H1 (cell line): ENCODE results near the gene FGFBP3. TPM values are rescaled to one million over a fixed set of nuclear protein-coding genes. Genes with fewer than 3 reads are reported as not detected.

Experiments
- CHD7 ChIP-seq: fragments of 300-600 bp; sonication (generic); IDR thresholded peaks from 2 replicates; pipeline ENCODE4 v1.7.1; 2012; ENCODE audit warnings: low read length, moderate library complexity, mild to moderate bottlenecking, inconsistent platforms; ENCODE audit not compliant: insufficient replicate concordance
- CTBP2 ChIP-seq: IDR thresholded peaks from 2 replicates; pipeline ENCODE4 v1.7.0; 2011; ENCODE audit warnings: borderline replicate concordance, mild to moderate bottlenecking, moderate library complexity, mixed read lengths, low read length; ENCODE audit not compliant: insufficient read depth, insufficient read length
- FOSL1 ChIP-seq: IDR thresholded peaks from 2 replicates; pipeline ENCODE4 v1.6.1; 2011; ENCODE audit warnings: mild to moderate bottlenecking, low read depth, low read length, moderate library complexity; ENCODE audit not compliant: insufficient read depth
- KDM4A ChIP-seq: IDR thresholded peaks from one replicate; pipeline ENCODE4 v1.7.1; 2012; ENCODE audit warnings: low read depth, mild to moderate bottlenecking, moderate library complexity, low read length, inconsistent platforms; ENCODE audit not compliant: severe bottlenecking
- PHF8 ChIP-seq: fragments of 200-600 bp; sonication (generic); conservative IDR thresholded peaks from 2 replicates; pipeline ENCODE4 v1.7.1; 2012; ENCODE audit warnings: low read depth, mild to moderate bottlenecking, inconsistent platforms, low read length, moderate library complexity
- POLR2A ChIP-seq, 2 experiments: IDR thresholded peaks; 1 replicate in 1 of 2; 2 replicates in 1 of 2; pipeline ENCODE4 v1.6.1; 2011; ENCODE audit warnings: low read depth in 2 of 2, low read length in 2 of 2, mild to moderate bottlenecking in 2 of 2; ENCODE audit errors: control extremely low read depth in 1 of 2
- RXRA ChIP-seq: IDR thresholded peaks from 2 replicates; pipeline ENCODE4 v1.6.1; 2011; ENCODE audit warnings: low read depth, mild to moderate bottlenecking, low read length, moderate library complexity; ENCODE audit not compliant: insufficient read depth
- TBP ChIP-seq: IDR thresholded peaks from 2 replicates; pipeline ENCODE4 v1.6.1; 2011; ENCODE audit warnings: low read depth, low read length, improper control_type of control experiment
- polyA plus RNA-seq, 7 experiments: library from polyadenylated mRNA; depleted of rRNA in 3 of 7; stranded (reverse) in 5 of 7; unstranded in 2 of 7; fragments of >200 nt in 5 of 7; fragments of 200-250 nt in 2 of 7; gene quantifications; 1 replicate in 5 of 7; 2 replicates in 1 of 7; 4 replicates in 1 of 7; pipeline versions ENCODE4 v1.2.1 to v1.2.3, GENCODE V29; 2011 to 2013; ENCODE audit warnings: missing spikeins in 2 of 7, mixed read lengths in 2 of 7
- total RNA-seq: library from RNA; stranded (reverse); fragmentation: NEBNext Ultra II Directional; extraction: Animal tissue kit (Norgen Biotek cat#: 25700); gene quantifications from 2 replicates; pipeline ENCODE4 v1.2.1, GENCODE V29; 2021
- TF ChIP-seq, protein P1 (sequence below): IDR thresholded peaks from 2 replicates; pipeline ENCODE4 v1.6.1; 2012; ENCODE audit warnings: inconsistent platforms

The FGFBP3 gene
- total and polyA plus RNA-seq, 2 of the 8 experiments (the other 6 are each of a cell fraction or from before 2014, with no cell fraction given) = 54.6 to 115 TPM

DNA sequence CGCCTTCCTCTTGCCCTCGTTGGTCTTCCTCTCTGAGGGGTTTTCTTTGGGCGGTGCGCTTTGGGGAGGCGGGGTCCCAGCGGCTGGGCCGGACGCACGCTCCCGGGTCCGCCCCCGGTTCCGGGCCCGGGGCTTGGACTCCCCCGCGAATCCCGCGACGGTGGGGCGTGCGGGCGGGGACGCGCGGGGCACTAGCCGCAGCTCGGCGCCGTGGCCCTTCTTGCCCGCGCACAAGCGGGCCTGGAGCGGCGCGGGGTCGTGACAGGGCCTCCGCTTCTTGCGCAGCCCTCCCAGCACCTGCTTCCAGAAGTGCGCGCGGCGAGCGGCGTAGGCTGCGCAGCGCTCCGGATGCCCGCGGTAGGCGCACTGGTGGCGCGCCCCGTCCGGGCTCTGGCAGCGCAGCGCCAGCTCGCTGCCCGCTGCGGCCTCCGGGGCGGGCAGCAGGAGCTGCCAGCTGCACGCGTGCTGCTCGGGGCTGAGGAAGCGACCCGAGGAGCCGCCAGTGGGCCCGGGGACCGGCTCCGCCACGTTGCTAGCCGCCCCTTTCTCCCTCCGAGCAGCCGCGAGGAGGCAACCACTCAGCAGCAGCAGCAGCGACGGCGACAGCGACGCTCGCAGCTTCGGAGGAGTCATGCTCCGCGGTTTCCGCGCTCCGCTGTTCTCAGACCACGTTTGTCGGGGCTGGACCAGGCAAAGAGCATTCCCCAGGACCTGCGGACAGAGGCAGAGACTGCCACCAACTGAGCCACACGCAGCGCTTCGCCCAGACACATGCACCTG lies 759 bp downstream of the FGFBP3 start (continued):
- TF ChIP-seq CHD7 = no peak
- no peak for TF ChIP-seq RXRA
- TF ChIP-seq FOSL1 = 0 out of 2 replicates have a peak, but pooled peaks have one; percentile 38
- TF ChIP-seq CTBP2 = peak; percentile 88
- peak; percentile 82 for TF ChIP-seq TBP
- TF ChIP-seq, protein P1, sequence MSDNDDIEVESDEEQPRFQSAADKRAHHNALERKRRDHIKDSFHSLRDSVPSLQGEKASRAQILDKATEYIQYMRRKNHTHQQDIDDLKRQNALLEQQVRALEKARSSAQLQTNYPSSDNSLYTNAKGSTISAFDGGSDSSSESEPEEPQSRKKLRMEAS = peak; percentile 94
- peak; percentile 3 to 73 for TF ChIP-seq POLR2A (IDR thresholded peaks at IDR 0.05; ENCODE audit: control extremely low read depth in 1 of 2, low read depth in 2 of 2, low read length in 2 of 2)
- TF ChIP-seq PHF8 = peak; percentile 67
- TF ChIP-seq KDM4A = peak; percentile 72
- TF ChIP-seq, all 59 proteins: peak for 20
